ENCODE measurements around the gene CLPX.

The CLPX gene

DNA sequence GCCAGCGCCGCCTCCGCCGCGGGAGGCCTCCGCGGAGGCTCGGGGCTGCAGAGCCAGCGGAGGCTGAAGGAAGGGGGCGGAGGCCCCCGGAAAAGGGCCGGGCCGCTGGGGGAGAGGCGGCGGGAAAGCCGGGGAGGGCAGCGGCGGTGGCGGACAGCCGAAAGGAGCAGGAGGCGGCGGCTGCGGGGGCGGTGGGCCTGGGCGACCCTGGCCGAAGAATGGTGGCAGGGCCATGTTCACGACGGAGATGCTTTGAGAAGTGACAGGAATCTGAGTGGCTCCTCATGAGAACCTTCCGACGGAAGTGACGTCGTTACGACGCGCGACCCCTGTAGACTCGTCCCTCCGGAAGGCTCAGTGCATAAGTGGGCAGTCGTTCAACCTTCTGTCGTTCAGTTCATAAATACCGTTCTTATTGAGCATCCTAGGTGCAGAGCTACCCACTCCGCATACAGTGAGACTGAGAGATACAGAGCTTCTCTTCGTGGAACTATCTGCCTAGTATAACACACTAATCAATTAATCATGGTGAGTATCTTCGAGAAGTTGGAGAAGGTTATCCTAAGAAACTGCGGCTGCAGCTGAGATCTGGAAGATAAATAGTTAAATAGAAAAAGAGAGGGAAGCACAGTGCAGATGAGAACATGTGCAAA lies 51.5 kb downstream of the CLPX start, which contains the start of gene PDCD7:
TSS of gene PDCD7 (minus strand) at position 261 of the 653 bp plus-strand sequence. CDS start at position 234, 27 bp downstream.
- TF ChIP-seq FOXP2 (optimal IDR thresholded peaks at IDR 0.05; ENCODE audit: borderline replicate concordance, extremely low read depth, extremely low read length, insufficient read depth) = no peak
- peak; percentile 72; the same call in 1 of the 2 replicates for TF ChIP-seq SIN3A (IDR thresholded peaks at IDR 0.05; ENCODE audit: borderline replicate concordance, insufficient read depth, low read length)
- TF ChIP-seq POLR2AphosphoS5 (IDR thresholded peaks at IDR 0.05; ENCODE audit: low read depth, low read length) = peak; percentile 97
- TF ChIP-seq, protein P1, sequence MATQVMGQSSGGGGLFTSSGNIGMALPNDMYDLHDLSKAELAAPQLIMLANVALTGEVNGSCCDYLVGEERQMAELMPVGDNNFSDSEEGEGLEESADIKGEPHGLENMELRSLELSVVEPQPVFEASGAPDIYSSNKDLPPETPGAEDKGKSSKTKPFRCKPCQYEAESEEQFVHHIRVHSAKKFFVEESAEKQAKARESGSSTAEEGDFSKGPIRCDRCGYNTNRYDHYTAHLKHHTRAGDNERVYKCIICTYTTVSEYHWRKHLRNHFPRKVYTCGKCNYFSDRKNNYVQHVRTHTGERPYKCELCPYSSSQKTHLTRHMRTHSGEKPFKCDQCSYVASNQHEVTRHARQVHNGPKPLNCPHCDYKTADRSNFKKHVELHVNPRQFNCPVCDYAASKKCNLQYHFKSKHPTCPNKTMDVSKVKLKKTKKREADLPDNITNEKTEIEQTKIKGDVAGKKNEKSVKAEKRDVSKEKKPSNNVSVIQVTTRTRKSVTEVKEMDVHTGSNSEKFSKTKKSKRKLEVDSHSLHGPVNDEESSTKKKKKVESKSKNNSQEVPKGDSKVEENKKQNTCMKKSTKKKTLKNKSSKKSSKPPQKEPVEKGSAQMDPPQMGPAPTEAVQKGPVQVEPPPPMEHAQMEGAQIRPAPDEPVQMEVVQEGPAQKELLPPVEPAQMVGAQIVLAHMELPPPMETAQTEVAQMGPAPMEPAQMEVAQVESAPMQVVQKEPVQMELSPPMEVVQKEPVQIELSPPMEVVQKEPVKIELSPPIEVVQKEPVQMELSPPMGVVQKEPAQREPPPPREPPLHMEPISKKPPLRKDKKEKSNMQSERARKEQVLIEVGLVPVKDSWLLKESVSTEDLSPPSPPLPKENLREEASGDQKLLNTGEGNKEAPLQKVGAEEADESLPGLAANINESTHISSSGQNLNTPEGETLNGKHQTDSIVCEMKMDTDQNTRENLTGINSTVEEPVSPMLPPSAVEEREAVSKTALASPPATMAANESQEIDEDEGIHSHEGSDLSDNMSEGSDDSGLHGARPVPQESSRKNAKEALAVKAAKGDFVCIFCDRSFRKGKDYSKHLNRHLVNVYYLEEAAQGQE (IDR thresholded peaks at IDR 0.05; ENCODE audit: insufficient read depth in 1 of 2, low read depth in 2 of 2, low read length in 2 of 2) = no peak
- TF ChIP-seq TAF1 (IDR thresholded peaks at IDR 0.05; ENCODE audit: borderline replicate concordance, insufficient read depth, low read length) = peak; percentile 95

DNA sequence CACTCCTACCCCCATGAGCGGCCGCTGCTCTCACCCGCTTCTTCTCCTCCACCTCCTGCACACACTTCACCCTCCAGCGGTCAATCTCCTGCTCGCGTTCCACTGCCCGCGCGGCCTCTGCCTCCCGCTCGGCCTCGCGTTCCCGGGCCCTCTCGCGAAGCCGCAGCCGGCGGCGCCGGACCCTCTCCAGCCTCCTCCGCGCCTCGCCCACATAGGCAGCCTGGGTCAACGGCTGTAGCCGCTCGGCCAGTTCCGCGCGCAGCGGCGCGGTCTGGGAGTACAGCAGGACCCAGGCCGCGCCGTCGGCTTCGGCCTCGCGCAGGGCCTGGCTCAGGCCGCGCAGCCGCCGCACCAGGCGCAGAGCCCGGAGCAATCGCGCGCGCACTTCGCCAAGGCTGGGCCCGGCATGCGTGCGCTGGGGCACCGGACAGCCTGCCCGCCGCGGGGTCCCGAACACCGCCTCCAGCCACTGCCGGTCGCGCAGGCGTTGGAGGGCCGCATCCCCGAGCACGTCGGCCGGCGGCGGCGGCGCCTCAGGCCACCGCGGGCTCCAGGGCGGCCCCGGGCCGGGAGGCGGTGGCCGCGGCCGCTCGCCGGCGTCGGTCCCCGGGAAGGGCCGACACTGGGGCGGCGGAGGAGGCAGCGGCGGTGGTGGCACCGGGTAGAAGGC lies 52.1 kb downstream of the CLPX start:
- TF ChIP-seq FOXP2 (optimal IDR thresholded peaks at IDR 0.05; ENCODE audit: borderline replicate concordance, extremely low read depth, extremely low read length, insufficient read depth) = peak; percentile 39
- TF ChIP-seq, protein P1 (IDR thresholded peaks at IDR 0.05; ENCODE audit: insufficient read depth in 1 of 2, low read depth in 2 of 2, low read length in 2 of 2) = no peak

DNA sequence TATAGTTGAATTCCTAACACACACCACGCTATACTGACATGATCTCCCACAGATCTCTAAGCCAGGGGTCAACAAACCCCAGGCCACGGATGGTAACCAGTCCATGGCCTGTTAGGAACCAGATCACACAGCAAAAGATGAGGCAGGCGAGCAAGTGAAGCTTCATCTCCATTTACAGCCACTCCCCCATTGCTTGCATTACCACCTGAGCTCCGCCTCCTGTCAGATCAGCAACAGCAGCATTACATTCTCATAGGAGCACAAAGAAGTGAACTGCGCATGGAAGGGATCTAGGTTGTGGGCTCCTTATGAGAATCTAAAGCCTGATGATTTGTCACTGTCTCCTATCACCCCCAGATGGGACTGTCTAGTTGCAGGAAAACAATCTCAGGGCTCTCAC lies 54.2 kb downstream of the CLPX start:
- TF ChIP-seq, protein P1 (IDR thresholded peaks at IDR 0.05; ENCODE audit: insufficient read depth in 1 of 2, low read depth in 2 of 2, low read length in 2 of 2) = no peak
- no peak for TF ChIP-seq TAF1 (IDR thresholded peaks at IDR 0.05; ENCODE audit: borderline replicate concordance, insufficient read depth, low read length)
- no peak for TF ChIP-seq POLR2AphosphoS5 (IDR thresholded peaks at IDR 0.05; ENCODE audit: low read depth, low read length)
- TF ChIP-seq FOXP2 (optimal IDR thresholded peaks at IDR 0.05; ENCODE audit: borderline replicate concordance, extremely low read depth, extremely low read length, insufficient read depth) = no peak
- TF ChIP-seq SIN3A (IDR thresholded peaks at IDR 0.05; ENCODE audit: borderline replicate concordance, insufficient read depth, low read length) = no peak

DNA sequence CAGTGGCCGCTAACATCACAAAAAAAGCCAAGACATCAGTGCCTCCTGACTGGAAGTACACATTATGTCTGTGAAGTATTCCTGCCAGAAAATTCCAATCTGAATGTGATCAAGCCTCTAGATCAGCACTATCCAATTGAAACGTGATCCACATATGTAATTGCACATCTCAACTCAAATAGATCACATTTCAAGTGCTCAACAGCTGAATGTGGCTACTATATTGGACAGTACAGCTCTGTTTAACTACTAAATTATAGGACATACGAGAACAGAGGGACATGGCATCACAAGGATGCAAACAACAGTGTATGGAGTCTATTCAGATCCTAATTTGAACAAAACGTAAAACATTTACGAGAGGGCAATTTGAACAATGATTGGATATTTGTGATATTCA lies 69.6 kb downstream of the CLPX start:
- TF ChIP-seq SIN3A (IDR thresholded peaks at IDR 0.05; ENCODE audit: borderline replicate concordance, insufficient read depth, low read length) (no peak), FOXP2 (optimal IDR thresholded peaks at IDR 0.05; ENCODE audit: borderline replicate concordance, extremely low read depth, extremely low read length, insufficient read depth) (no peak), TAF1 (IDR thresholded peaks at IDR 0.05; ENCODE audit: borderline replicate concordance, insufficient read depth, low read length) (no peak), POLR2AphosphoS5 (IDR thresholded peaks at IDR 0.05; ENCODE audit: low read depth, low read length) (no peak)
- TF ChIP-seq, protein P1 (IDR thresholded peaks at IDR 0.05; ENCODE audit: insufficient read depth in 1 of 2, low read depth in 2 of 2, low read length in 2 of 2) = no peak

Measured in PFSK-1 (cell line).